Lung (tissue), 12 donors: ENCODE data around the gene PPP2R3A. TPM values are rescaled to one million over a fixed set of nuclear protein-coding genes. Genes with fewer than 3 reads are reported as not detected.

Experiments
- ATAC-seq: fragments of 200-7000 bp; cut with Tn5 transposase; one replicate; pipeline ENCODE4 v1.9.1; 2020; ENCODE audit warnings: moderate number of reproducible peaks; ENCODE audit not compliant: insufficient read depth, low FRiP score
- DNase-seq, 3 donors: peaks; one replicate each; pipeline ENCODE4 v3.0.0-alpha.2; 2013 to 2017
- H3K27ac ChIP-seq, 2 donors: one replicate each; pipeline ENCODE4 v1.5.1; 2013; ENCODE audit warnings: mild to moderate bottlenecking in 2 of 2, moderate library complexity in 2 of 2, control low read depth in 1 of 2, inconsistent platforms in 1 of 2, low read depth in 1 of 2, low read length in 1 of 2
- H3K27me3 ChIP-seq, 3 donors: one replicate each; pipeline ENCODE4 v1.5.1; 2013; ENCODE audit warnings: low read length in 2 of 3; ENCODE audit not compliant: control insufficient read depth in 3 of 3, insufficient read depth in 3 of 3
- H3K36me3 ChIP-seq, 4 donors: one replicate each; pipeline ENCODE4 v1.5.1; 2013; ENCODE audit warnings: low read length in 4 of 4, mild to moderate bottlenecking in 1 of 4, moderate library complexity in 1 of 4; ENCODE audit not compliant: control insufficient read depth in 4 of 4, insufficient read depth in 4 of 4
- H3K4me1 ChIP-seq, 5 donors: one replicate each; pipeline ENCODE4 v1.5.1; 2013; ENCODE audit warnings: low read length in 5 of 5, mild to moderate bottlenecking in 2 of 5, moderate library complexity in 1 of 5; ENCODE audit not compliant: control insufficient read depth in 5 of 5, insufficient read depth in 5 of 5
- H3K4me3 ChIP-seq: one replicate; pipeline ENCODE4 v1.5.1; 2013; ENCODE audit warnings: mild to moderate bottlenecking, control low read depth, moderate library complexity
- H3K9ac ChIP-seq, 2 donors: one replicate each; pipeline ENCODE4 v1.5.1; 2013; ENCODE audit warnings: low read length in 2 of 2, control low read depth in 1 of 2; ENCODE audit not compliant: insufficient read depth in 1 of 2
- H3K9me3 ChIP-seq, 4 donors: one replicate each; pipeline ENCODE4 v1.5.1; 2013; ENCODE audit warnings: low read length in 3 of 4, mild to moderate bottlenecking in 1 of 4, moderate library complexity in 1 of 4; ENCODE audit not compliant: control insufficient read depth in 4 of 4, insufficient read depth in 3 of 4
- WGBS, 2 donors: extraction: QIAGEN DNeasy Blood & Tissue Kit; methylation state at CpG; one replicate each; pipeline ENCODE4 v1.1.7; 2013; 5-methylcytosine and 5-hydroxymethylcytosine counted together
- polyA plus RNA-seq, 2 donors: library from polyadenylated mRNA; stranded (reverse); fragments of 200-250 nt; gene quantifications; one replicate each; pipeline ENCODE4 v1.2.1, GENCODE V29; 2013
- total RNA-seq, 2 donors: library from RNA; depleted of rRNA in 1 of 2; stranded (reverse); fragments of >200 nt in 1 of 2; gene quantifications; one replicate each; pipeline ENCODE4 v1.2.1, GENCODE V29; 2014 to 2021
- TF ChIP-seq, protein P1 (sequence below): IDR thresholded peaks from 2 replicates; pipeline ENCODE4 v1.5.1; 2012; ENCODE audit warnings: mild to moderate bottlenecking; ENCODE audit errors: control extremely low read depth, extremely low read depth
- donor health status: control.
- donor health status: control.
- donor health status: Bipolar disorder and iron deficiency.
- donor health status: healthy.
- donor health status: DM: yes; HTN: yes; CAD: no.

Gene PPP2R3A
- total and polyA plus RNA-seq, 4 donors, result 1.6 to 17.0 (median 4.6) TPM

DNA sequence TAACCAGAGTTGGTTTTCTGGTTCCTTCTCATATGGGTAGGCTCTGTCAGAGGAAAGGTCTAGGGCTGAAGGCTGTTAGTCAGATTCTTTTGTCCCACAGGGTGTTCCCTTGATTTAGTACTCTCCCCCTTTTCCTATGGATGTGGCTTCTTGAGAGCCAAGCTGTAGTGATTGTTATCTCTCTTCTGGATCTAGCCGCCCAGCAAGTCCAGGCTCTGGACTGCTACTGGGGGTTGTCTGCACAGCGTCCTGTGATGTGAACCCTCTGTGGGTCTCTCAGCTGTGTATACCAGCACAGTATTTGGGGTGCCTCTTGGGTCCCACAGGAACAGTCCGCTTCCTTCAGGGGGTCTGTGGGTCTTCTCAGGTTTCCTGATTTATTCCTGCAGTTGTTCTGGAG lies 70.8 kb downstream of the PPP2R3A start:
- H3K4me3 ChIP-seq, result no peak overlapping the region
- no peaks in the 10 kb centered on the region for H3K9me3 ChIP-seq
- H3K27me3 ChIP-seq, result no peaks in the 10 kb centered on the region
- H3K9ac ChIP-seq, result no peak overlapping the region
- H3K4me1 ChIP-seq, result no peaks in the 10 kb centered on the region
- TF ChIP-seq, protein P1, sequence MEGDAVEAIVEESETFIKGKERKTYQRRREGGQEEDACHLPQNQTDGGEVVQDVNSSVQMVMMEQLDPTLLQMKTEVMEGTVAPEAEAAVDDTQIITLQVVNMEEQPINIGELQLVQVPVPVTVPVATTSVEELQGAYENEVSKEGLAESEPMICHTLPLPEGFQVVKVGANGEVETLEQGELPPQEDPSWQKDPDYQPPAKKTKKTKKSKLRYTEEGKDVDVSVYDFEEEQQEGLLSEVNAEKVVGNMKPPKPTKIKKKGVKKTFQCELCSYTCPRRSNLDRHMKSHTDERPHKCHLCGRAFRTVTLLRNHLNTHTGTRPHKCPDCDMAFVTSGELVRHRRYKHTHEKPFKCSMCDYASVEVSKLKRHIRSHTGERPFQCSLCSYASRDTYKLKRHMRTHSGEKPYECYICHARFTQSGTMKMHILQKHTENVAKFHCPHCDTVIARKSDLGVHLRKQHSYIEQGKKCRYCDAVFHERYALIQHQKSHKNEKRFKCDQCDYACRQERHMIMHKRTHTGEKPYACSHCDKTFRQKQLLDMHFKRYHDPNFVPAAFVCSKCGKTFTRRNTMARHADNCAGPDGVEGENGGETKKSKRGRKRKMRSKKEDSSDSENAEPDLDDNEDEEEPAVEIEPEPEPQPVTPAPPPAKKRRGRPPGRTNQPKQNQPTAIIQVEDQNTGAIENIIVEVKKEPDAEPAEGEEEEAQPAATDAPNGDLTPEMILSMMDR, result no peak
- peaks cover 0 to 7% (median 4%) of the 10 kb centered on the region in 4 donors for H3K36me3 ChIP-seq
- no peak overlapping the region for H3K27ac ChIP-seq
- WGBS, 2 donors, result 84 to 91% methylated on average over 3 of the region's 3 CpGs
- ATAC-seq, result no peak
- no peak for DNase-seq

DNA sequence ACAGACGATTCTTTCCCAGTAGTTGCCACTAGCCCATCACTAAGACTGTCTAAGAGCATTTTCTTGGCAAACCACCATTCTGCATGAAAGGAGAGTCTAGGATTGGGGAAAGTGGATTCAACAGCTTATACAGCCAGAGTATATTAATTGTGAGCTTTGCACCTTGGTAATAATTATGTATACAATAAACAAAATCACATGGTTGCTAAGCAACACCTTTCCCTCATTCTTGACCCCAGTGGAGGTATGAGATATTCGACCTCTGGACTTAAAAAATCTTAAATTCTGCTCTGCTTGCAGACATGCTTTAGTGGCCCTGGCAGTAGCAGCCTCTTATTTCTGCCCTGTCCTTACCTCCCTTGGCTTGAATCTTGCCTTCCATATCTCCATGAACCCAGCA lies 73.1 kb downstream of the PPP2R3A start:
- WGBS, 2 donors, result 80 to 81% methylated on average over 2 of the region's 2 CpGs
- Histone ChIP-seq H3K9me3 (no peaks in the 10 kb centered on the region), H3K9ac (no peak overlapping the region), H3K4me1 (no peaks in the 10 kb centered on the region), H3K4me3 (no peak overlapping the region), H3K36me3 (peaks cover 0 to 8% (median 4%) of the 10 kb centered on the region in 4 donors), H3K27me3 (no peaks in the 10 kb centered on the region), H3K27ac (no peak overlapping the region)
- DNase-seq, result no peak
- ATAC-seq, result no peak
- TF ChIP-seq, protein P1, result no peak

DNA sequence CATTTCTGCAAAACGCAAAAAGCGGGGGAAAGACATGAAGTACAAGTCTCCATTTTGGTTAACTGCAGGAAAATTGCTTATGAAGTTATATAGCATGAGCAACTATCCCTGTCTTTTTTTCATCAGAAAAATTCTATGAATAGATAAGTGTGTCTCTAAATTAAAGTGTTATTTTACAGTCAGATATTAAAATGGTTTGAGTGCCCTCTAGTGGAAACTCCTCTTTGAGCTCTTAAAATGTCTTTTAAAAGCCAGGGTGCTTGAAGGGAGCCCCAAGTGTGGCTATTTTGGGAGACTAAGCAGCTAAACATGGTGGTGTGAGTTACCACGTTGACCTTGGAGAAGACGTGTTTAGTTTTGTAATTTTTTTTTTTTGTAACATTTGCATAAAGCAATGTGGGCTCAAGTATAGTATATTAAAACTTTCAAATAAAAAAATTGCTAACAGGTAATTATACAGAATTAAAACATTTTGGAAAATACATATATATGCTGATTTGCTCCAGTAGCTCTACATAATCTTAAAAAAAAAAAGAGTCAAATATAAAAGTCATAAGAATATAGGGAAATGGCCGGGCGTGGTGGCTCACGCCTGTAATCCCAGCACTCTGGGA lies 77.2 kb downstream of the PPP2R3A start:
- Histone ChIP-seq H3K36me3 (peaks cover 0 to 18% (median 11%) of the 10 kb centered on the region in 4 donors), H3K27ac (no peak overlapping the region), H3K9ac (no peak overlapping the region), H3K9me3 (no peaks in the 10 kb centered on the region), H3K4me1 (no peaks in the 10 kb centered on the region), H3K4me3 (no peak overlapping the region), H3K27me3 (no peaks in the 10 kb centered on the region)
- 72 to 78% methylated on average over 7 of the region's 7 CpGs for WGBS, 2 donors
- DNase-seq (peak in 2 of 3 donors; percentile 74 to 80), ATAC-seq (peak; percentile 41)
- TF ChIP-seq, protein P1, result no peak
